GM18519 (cell line): Measurements from ENCODE around the gene RDH14.

Source experiments
- ATAC-seq: cut with Tn5 transposase; IDR thresholded peaks from one replicate; pipeline ENCODE4 v1.9.1; 2021; ENCODE audit warnings: mild to moderate bottlenecking, moderate library complexity; ENCODE audit not compliant: unreplicated experiment, low FRiP score

The RDH14 gene

DNA sequence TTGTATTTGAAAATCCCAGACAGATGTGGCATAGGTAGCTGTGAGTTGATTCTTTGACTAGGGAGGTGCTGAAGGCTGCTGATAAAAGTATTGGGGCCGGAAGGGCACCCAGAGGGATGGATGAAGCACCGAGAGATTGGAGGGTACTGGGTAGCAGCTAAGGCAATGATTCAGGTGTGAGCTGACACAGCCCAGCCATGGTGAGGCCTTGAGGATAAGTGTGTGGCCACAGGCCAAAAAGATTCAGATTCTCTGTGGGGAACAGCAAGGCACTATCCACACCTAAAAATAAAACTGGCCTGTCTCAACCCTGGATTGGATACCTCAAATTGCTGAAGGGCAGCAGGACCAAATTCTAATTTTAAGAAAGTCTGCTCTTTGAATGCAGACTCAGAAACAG lies 35.2 kb downstream of the RDH14 start:
- no peak for ATAC-seq

DNA sequence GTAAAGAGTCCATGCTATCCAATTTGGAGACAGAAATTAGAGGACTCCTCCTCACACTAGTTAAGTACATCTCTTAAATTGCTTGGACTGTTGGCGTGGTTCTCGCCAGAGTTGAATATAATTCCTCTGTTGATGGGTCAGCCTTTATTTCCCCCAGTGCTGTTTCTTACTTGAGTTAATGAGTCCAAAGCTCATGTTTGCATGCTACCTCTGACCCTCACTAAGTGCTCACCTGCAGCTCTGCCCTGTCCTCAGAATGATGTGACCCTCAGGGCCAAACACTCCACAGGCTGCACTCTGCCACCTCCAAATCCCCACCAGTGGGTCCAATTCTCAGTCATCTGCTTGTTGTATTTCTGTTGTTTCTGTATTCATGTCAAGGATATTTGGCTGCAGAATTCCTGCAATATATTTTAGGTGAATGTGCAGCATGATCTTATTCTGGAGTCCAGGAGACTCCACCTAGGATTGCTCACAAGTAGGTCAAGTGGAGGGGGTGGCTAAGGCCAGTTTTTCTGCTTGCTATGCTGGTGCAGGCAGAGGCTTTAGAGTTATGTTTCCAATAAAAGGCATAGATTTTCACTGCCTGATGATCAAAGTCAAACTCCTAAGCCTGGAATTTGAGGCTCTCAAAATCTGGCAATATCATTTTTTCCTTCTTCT lies 37.8 kb downstream of the RDH14 start:
- ATAC-seq = no peak

DNA sequence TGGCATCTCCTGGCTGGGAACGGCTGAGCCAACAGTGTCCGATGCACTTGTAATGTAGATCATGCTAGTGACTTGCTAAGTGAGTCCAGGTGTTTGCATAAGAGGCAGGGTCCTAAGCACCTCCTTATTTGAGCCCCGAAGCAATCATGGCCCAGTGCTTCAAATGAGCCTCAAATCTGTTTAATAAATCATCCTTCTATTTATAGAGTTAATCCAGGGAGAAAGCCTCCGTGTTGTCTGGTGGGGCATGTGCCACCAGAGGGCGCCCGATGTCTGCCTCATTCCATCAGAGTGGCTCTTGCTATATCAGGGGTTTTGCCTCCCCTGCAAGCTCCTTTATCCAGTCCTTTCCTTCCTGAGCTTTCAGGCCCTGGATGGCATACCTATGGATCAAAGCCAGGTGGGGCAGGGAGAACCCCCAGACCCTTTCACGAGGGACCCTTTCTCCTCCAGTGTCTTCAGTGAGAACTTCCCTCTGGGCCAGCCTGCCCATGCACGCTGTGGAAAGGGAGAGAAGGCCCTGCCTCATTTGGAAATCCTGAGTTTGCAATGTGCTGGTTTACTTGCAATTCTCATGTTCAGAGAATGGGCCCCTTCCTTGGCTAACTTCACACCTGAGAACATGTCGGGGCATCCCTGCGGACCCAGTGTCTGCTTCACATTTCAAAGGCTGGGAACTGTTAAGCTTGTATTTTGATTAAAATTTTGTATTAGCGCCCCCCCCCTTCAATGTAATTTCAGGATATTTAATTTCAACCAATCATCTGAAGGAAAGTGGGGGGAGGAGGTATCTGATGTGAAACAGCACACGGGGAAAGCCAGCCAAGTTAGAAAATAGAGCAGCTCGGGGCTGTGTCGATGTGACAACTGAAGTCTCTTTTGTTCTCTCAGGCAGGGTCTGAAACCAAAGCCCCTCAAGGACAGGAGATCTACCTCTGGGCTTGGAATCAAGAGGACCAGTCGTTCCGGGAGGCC lies 39.7 kb downstream of the RDH14 start:
- peak; percentile 82 for ATAC-seq

DNA sequence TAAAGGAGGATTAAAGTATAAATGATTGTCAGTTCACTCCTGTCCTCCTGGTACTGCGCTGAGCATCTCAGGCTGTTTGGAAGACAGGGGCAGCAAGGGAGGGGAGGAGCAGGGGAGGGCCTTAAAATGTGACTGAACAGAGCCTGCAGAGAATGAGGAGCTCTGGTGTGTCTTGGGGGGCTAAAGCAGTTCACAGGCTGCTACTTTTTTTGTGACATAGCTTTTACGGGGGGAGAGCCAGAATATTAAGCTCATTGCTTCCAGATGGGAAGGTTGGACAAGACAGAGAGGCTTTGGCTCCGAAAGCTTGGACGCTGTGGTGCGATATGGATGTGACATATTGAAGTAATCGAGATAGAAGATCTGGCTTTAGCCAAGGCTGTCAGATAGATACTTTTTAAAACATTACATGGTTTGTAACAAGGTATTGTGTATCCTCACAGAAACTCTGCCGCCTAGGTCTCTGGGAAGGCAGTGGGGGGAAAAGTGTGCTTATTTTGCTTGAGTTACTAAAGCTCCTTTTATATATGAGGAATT lies 40.5 kb downstream of the RDH14 start:
- no peak for ATAC-seq

DNA sequence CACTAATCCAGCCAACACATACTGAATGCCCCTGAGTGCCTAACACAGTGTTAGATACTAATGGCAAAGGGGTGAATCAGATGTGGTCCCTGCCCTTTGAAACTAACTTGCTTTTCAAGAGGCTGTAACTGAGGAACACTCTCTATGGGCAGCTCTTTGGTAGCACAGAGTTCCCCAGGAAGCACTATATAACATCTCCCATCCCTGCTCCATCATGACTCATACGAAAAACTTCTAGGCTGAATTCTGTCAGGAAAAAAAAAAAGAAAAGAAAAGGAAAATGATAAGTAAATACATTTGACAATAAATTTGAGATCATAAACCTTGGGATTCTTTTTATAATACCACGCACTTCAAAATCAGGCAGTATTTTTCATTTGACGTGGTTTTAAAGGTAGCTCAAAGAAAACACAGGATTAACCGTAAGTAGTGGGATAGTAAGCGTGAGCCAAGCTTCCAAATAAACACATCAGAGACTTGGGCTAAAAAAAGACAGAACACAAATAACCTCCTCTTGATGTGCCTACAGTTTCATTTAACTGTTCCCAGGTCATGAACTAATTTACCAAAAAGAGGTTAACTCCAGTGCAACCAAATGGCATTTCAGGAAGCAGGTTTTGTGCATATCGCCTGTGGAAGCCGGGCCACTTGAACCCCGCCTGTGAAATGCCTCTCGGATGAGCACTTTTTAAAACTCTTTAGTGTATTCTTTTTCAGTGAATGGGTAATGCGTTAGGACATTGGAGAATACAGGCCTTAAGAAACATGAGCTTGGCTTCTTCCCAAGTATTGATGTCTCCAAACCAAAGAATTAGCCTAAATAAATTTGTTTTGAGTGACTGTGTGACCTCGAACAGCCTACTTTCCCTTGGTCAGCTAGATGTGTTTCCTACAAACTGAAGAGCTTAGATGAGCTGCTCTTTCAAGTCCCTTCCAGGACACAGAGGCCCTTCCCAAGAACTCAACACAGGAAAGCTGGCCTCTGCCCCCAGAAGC lies 42.0 kb downstream of the RDH14 start:
- no peak for ATAC-seq

DNA sequence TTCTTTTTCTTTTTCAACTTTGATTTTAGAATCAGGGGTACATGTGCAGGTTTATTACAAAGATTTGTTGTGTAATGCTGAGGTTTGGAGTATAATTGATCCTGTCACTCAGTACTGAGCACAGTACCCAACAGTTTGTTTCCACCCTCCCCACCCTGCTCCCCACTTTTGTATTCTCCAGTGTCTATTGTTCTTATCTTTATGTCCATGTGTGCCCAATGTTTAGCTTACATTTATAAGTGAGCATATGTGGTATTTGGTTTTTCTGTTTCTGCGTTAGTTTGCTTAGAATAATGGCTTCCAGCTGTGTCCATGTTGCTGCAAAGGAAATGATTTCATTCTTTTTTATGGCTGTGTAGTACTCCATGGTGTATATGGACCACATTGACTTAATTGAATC lies 43.1 kb downstream of the RDH14 start:
- no peak for ATAC-seq

DNA sequence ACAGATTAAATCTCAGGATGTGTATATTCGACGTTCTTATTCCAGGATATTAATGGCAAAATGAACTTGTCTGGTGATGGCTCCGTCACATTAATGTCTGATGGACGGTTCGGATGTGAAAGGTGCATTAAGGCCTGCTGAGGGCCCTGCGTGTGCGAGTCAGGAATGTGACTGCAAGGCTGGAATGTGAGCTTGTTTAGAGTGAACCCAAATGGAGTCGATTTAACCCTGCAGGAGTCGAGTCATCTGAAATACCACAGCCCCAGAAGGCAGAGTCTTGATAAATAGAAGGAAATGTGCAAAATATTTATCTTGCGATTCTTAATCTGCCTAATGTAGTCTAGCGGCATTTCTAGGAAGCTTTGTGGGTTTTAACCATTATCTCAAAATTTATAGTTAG lies 44.3 kb downstream of the RDH14 start:
- ATAC-seq = no peak

DNA sequence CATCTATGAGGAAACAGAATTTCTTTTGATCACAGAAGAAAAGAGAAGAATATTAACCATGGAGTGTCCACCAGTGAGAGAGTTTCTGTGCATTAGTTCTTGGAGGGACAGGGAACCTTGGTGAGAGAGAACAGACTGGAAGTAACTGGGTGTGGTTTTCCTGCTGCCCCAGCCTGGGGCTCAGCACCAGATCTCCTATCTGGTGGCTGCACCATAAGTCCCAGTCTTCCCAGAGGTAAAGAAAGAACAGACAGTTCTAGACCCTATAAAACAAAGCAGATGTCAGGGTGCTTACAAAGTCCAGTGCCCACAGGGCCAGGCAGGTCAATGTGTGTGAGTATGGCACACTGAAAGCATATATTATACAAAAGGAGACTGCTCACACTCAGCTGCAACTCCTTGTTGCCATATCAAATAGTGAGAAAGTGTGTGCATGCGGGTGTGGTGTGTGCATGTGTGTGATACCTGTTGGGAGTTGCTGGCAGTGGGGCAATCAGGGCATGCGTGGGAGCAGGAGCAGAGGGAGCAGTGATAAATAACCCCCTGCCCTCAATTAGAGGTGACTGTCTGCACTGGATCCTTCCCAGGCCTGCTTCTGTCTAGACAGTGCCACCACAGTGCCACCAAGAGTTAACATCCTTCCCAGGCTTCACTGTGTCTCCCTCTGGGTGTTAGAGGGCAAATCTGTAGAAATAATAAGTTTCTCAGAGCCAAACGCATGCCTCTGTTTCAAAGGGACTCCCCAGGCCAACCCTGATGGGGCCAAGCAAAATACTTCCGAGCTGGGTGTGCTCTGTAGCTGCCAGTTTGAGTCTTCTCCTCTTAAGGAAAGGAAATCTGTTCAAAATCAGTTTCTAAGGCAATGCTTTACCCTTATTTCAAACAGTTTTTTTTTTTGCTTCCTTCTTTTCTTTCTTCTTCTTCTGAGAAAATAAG lies 45.7 kb downstream of the RDH14 start:
- ATAC-seq = no peak

DNA sequence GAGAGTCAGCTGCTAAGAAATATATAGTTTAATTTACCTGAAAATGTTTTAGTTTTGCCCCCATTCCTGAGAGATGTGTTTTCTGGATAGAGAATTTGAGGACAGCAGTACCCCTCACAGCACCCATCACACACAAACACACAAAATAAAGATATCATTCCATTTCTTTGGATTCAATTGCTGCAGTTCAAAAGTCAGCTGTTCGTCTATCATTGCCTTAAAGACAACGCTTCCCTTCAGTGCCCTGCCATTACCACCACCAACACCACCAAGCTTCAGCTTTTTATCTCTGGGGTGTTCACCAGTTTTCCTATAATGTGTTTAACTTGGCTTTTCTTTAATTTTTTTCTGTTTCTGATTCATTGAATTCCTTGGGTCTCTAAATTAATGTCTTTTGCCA lies 49.7 kb downstream of the RDH14 start:
- ATAC-seq = no peak

DNA sequence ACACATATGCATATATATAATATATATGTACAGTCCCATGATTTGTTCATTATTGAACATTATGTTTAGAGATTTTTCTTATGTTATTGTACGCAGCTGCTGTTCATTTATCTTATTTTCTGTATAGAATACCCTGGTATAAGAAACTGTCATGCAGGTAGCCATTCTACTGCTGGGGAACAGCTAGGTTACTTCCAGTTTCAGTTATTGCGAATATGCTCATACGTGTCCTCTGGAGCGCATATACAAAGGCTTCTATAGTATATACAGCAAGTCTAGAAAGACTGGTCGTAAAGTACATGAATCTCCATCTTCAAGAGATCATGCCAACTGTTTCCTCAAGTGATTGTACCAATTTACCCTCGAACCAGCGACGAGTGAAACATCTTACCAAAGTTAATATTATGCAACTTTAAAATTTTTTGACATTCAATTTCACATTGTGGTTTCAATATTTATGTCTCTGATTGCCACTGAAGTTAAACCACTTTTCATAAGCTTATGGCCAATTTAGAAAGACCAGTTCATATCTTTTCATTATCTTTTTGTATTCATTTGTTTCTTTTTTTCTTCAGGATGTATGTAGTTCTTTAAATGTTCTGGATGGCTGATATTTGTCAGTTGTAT lies 53.5 kb downstream of the RDH14 start:
- ATAC-seq = no peak

DNA sequence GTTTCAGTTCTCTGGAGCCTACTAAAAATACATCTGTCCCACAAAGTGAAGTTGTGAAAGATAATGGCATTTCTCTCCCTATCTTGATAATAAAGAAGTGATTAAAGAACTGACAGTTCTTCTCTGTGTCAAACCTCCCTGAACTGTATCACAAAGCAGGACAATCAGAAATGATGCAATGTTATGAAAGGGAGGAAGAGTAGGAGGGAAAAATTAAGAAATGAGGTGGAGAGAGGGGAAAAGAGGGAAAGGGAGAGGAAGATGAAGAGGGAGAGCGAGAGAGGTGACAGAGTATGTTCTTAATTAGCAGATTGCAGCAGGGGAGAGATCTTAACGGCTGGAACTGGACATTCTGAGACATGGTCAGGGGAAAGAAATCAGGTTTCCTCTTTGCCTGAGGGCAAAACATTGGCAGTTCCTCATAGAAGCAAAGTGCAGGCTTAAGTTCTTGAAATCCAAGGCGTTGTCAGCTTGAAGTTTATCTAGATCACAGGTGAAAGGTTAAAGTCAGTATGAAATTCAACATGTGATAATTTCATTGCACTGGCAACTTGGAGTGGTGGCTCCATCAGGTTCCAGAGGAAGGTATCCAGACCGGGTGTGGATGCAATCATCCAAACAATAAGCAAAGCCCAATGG lies 54.6 kb downstream of the RDH14 start:
- no peak for ATAC-seq
